Skeletal muscle tissue (tissue), 4 donors: ENCODE data around the gene FGD2. TPM values are rescaled to one million over a fixed set of nuclear protein-coding genes. Genes with fewer than 3 reads are reported as not detected.
A peak's percentile ranks its signal among the peaks of the same experiment; 100 is the strongest.

Source experiments
- H3K27ac ChIP-seq: one replicate; pipeline ENCODE4 v1.7.0; 2013; ENCODE audit warnings: mild to moderate bottlenecking, low read depth, low read length, inconsistent platforms
- H3K27me3 ChIP-seq, 3 donors: one replicate each; pipeline ENCODE4 v1.7.0; 2013; ENCODE audit warnings: low read length in 3 of 3; ENCODE audit not compliant: control insufficient read depth in 3 of 3, insufficient read depth in 3 of 3
- H3K36me3 ChIP-seq, 3 donors: one replicate each; pipeline ENCODE4 v1.7.0; 2013; ENCODE audit warnings: low read length in 3 of 3; ENCODE audit not compliant: control insufficient read depth in 3 of 3, insufficient read depth in 3 of 3
- H3K4me1 ChIP-seq, 3 donors: one replicate each; pipeline ENCODE4 v1.7.0; 2013; ENCODE audit warnings: low read length in 3 of 3, mild to moderate bottlenecking in 3 of 3; ENCODE audit not compliant: control insufficient read depth in 3 of 3, insufficient read depth in 3 of 3
- H3K4me3 ChIP-seq, 3 donors: one replicate each; pipeline ENCODE4 v1.7.0; 2013; ENCODE audit warnings: low read length in 3 of 3
- H3K9ac ChIP-seq, 3 donors: one replicate each; pipeline ENCODE4 v1.7.0; 2013; ENCODE audit warnings: low read length in 3 of 3, mild to moderate bottlenecking in 3 of 3, moderate library complexity in 2 of 3, low read depth in 1 of 3
- H3K9me3 ChIP-seq, 3 donors: one replicate each; pipeline ENCODE4 v1.7.0; 2013; ENCODE audit warnings: low read length in 3 of 3; ENCODE audit not compliant: control insufficient read depth in 3 of 3
- total RNA-seq: library from RNA; depleted of rRNA; stranded (reverse); fragments of >200 nt; gene quantifications from one replicate; pipeline ENCODE4 v1.2.3, GENCODE V29; 2014
- donor health status: Osteomylitis.

Gene FGD2
- total RNA-seq, 1 donor from 2014 or later = 7.3 TPM

DNA sequence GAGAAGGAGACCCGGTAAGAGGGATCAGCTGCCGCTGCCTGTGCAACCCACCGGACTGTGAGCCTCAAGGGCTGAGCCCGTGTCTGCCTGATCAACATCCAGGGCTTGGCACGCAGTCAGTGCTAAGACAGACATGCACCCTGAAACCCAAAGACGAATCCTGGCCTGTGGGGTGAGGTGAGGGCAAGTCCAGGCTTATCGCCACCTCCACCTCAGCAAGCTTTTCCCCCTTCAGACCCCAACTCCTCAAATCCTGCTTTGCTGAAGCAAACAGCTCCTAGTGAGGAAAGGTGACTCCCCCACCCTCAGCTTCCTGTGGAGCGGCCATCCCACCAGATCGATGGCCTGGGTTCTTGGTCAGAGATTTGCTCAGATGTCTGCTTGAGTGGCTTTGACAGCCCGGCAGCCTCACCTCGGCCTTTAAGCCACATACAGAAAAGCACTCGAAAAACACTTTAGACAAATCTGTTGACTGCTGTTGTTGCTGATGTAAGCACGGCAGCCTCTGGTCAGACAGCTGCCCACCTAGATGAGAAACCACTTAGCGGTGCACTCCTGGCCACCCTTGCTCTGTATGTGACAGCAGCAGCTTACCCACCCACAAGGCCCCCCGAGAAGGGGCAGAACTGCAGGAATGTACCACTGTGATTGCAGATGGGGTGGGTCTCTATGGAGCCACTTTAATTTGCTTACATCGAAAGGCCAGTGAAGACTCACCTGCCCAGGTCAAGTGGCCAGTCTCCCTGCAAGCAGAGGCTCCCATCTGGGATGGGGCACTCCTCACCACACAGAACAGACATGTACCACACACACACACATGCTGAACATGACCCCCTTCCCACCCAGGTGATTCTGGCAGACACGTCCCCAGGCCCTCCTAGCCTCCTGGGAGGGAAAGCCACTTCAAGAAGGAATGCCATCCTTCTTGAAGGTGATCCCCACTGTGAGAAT is 34.3 kb upstream of the FGD2 start:
- Histone ChIP-seq H3K9ac (no peak overlapping the region), H3K4me3 (no peak overlapping the region), H3K36me3 (peaks cover 81 to 89% (median 83%) of the 10 kb centered on the region in 3 donors), H3K27me3 (no peaks in the 10 kb centered on the region), H3K9me3 (no peaks in the 10 kb centered on the region), H3K4me1 (peaks cover 4 to 26% (median 14%) of the 10 kb centered on the region in 3 donors), H3K27ac (no peak overlapping the region)

DNA sequence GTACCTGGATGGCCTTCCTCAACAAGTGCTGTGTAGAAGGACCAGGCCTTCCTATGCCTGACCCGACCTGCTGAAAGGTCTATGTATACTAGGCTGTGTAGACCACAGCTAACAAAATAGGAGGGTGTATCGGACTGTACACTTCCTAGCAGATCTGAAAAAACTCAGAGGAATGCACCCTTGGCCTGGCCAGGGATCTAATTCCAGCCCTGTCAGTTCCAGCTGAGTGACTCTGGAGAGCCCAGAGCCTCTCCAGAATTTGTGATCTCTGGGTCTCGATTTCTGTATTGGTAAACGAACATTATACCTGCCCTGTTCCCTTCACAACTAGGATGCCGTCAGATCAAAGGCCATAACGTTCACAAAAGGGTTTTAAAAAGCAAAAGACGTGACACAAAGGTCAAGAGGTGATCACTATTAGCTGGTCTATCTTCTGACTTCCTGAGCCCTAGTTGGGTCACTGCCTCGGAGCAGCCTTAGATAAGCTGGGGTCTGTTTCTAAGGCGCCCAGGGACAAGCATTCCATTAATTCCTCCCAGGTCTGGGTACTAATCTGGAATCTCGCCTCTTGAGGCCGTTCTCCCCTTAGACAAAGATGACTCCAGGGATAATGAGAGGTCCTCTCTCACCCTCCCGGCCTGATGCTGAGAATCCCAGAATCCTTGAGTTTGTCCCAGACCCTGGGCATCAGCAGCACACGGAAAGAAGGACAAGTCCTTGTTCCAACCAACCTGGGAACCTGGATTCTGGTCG is 33.4 kb upstream of the FGD2 start:
- Histone ChIP-seq H3K36me3 (peaks cover 90 to 98% (median 93%) of the 10 kb centered on the region in 3 donors), H3K27ac (no peak overlapping the region), H3K4me3 (no peak overlapping the region), H3K27me3 (no peaks in the 10 kb centered on the region), H3K9ac (no peak overlapping the region), H3K4me1 (peaks cover 4 to 23% (median 12%) of the 10 kb centered on the region in 3 donors), H3K9me3 (no peaks in the 10 kb centered on the region)

DNA sequence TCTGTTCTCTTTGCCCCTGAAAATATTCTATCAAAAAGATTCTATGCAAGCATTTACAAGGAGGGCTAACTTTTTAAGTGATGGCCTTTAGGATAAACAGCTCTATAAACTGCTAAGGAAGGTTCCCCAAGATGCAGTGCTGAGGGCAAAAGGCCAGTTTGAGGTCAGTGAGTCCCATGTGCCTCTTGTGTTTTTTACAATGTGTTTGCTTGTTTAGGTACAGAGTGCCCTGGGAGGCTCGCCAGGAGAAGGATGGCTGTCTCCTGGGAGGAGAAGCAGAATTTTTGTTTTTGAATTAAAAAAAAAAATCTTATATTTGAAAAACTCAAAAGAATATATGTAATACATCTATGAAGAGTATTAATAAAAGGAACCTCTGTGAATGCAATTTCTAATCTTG is 32.3 kb upstream of the FGD2 start:
- Histone ChIP-seq H3K9me3 (no peaks in the 10 kb centered on the region), H3K4me3 (no peak overlapping the region), H3K36me3 (peaks cover 92 to 99% (median 98%) of the 10 kb centered on the region in 3 donors), H3K27ac (no peak overlapping the region), H3K4me1 (peaks cover 0 to 14% (median 8%) of the 10 kb centered on the region in 3 donors), H3K9ac (no peak overlapping the region), H3K27me3 (no peaks in the 10 kb centered on the region)

DNA sequence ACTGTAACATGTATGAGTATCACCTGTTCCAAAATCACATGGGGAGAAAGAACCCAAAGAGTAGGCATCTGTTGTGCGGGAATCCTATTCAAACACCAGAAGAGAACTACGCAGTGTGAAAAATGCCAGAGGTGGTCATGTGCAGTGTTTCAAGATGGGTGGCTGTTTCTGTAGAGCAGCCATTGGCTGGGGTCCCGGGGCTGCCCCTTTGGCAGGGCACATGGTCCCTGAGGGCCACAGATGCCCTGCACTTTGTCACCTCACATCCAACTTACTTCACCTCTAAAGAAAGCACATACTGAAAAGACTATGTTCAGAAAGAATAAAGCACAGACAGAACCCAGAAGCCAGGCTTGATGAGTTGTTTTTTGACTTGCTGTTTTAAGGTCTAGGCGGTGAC is 31.8 kb upstream of the FGD2 start:
- Histone ChIP-seq H3K4me1 (peaks cover 0 to 10% (median 6%) of the 10 kb centered on the region in 3 donors), H3K4me3 (no peak overlapping the region), H3K36me3 (peaks cover 92 to 99% (median 96%) of the 10 kb centered on the region in 3 donors), H3K27me3 (no peaks in the 10 kb centered on the region), H3K9me3 (no peaks in the 10 kb centered on the region), H3K27ac (no peak overlapping the region), H3K9ac (no peak overlapping the region)

DNA sequence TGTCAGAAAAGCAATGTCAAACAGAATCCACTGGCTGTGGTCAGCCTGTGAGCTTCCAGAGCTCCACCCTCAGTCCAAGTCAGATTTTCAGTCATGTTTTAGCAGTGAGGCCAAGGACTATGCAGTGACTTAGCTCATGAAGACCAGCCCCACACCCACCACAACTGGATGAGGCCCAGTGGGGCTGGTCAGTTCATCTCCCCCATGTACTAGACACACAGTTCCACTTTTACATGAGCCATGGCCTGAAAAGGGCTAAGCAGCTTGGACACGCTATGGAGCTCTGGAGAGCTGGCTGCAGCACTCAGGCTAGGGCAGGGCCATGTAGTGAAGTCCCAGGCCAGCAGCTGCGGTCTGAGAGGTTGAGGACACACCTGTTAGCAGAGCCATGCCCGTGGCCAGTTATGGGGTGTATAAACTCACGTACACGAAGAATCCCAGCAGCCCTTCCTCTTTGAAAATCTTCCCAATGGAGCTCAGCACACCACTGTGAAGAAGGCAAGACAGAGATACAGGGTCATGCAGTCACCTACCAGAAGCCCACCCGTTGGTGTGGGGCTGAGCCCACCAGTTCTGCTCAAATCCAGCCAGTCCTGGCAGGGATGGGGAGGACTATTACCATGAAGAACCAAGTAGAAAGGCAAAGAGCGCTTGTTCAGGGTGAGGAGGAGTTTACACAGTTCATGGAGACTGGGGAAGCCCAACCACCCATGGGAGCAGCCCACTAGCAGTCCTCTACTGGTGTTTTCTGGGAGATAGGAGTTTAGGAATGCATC is 30.0 kb upstream of the FGD2 start:
- Histone ChIP-seq H3K4me1 (peaks cover 14 to 21% (median 16%) of the 10 kb centered on the region in 3 donors), H3K27me3 (no peaks in the 10 kb centered on the region), H3K4me3 (no peak overlapping the region), H3K27ac (no peak overlapping the region), H3K9ac (peak overlapping the region in 1 of 3 donors; percentile 25), H3K9me3 (no peaks in the 10 kb centered on the region), H3K36me3 (peaks cover 74 to 81% (median 78%) of the 10 kb centered on the region in 3 donors)

DNA sequence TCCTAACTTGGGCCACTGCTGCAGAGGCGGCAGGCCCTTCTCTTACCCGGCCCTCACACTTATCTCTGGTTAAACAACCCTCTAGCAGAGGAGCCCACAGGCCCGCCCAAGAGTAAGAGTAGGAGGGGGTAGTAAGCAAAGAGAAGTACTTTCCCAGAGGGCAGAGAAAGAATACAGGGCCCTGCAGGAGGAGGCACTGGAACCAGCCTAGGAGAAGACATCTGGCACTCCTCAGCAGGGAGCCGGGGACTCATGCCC is 29.5 kb upstream of the FGD2 start:
- Histone ChIP-seq H3K27ac (no peak overlapping the region), H3K27me3 (no peaks in the 10 kb centered on the region), H3K9me3 (no peaks in the 10 kb centered on the region), H3K4me3 (no peak overlapping the region), H3K9ac (no peak overlapping the region), H3K4me1 (peaks cover 20 to 26% (median 21%) of the 10 kb centered on the region in 3 donors), H3K36me3 (peaks cover 73 to 76% (median 74%) of the 10 kb centered on the region in 3 donors)

DNA sequence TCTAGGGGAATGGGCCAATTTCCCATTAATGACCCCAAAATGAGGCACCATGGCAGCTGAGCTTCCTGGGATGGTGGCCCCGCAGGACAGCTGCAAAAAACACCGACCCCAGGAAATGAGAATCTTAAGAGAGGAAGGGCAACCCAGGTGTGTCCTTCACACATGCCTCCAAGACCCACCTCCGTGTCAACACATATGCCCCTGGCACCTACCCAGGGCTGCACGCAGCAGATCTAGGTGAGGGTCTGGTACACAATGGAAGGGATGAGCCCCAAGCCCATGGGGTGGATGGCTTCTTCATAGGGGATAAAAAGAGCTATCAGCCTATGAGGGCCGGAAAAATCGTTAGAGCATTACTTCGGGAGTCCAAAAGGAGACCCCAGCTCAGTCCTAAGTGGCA is 28.9 kb upstream of the FGD2 start:
- Histone ChIP-seq H3K4me3 (no peak overlapping the region), H3K4me1 (peaks cover 25 to 31% (median 27%) of the 10 kb centered on the region in 3 donors), H3K36me3 (peaks cover 68 to 70% (median 70%) of the 10 kb centered on the region in 3 donors), H3K9me3 (no peaks in the 10 kb centered on the region), H3K9ac (no peak overlapping the region), H3K27ac (no peak overlapping the region), H3K27me3 (no peaks in the 10 kb centered on the region)

DNA sequence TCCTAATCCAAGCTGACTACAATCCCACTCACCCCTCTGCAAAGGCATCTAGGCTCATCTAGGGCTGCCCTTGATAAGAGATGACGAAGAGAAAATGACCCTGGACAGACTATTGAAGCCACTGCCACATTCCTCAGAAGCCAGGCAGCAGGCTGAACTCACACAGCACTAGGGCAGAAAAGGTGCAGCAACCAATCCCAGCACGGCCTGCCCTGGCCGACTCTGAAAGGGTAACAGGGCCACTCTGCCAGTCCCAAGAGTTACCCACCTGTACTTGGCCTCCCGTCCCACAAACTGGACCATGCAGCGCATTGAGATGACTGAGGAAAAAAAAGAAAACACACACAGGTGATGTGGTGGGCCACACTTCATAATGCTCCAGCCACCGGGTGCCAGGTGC is 28.5 kb upstream of the FGD2 start:
- H3K4me3 ChIP-seq = no peak overlapping the region
- H3K9ac ChIP-seq = no peak overlapping the region
- no peaks in the 10 kb centered on the region for H3K9me3 ChIP-seq
- no peaks in the 10 kb centered on the region for H3K27me3 ChIP-seq
- H3K4me1 ChIP-seq = peaks cover 27 to 34% (median 30%) of the 10 kb centered on the region in 3 donors
- peaks cover 63 to 66% (median 66%) of the 10 kb centered on the region in 3 donors for H3K36me3 ChIP-seq
- H3K27ac ChIP-seq = no peak overlapping the region

DNA sequence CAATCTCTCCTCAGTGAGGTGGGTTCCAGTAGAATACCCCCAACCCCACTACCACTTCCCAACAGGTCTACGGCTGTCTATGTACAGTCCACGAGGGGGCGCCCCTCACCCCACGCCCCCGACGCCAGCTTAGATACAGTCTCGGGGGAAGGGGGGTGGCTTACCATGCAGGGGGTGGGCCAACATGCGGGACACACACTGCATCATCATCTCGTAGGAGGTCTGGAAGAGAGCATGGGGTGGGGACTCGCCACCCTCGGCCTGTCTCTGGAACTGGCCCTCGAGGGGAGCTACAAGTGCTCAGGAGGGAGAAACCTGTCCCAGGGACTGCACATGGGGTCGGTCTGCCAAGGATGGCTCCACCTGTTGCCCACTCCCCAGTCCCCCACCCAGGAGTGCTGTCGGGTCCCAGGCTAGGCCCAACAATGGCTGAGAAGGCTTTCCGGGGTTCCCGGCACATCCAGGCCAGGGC is 27.9 kb upstream of the FGD2 start:
- H3K27ac ChIP-seq = peak overlapping the region; percentile 7
- H3K4me3 ChIP-seq = no peak overlapping the region
- peaks cover 28 to 34% (median 30%) of the 10 kb centered on the region in 3 donors for H3K4me1 ChIP-seq
- no peaks in the 10 kb centered on the region for H3K27me3 ChIP-seq
- H3K9me3 ChIP-seq = no peaks in the 10 kb centered on the region
- no peak overlapping the region for H3K9ac ChIP-seq
- H3K36me3 ChIP-seq = peaks cover 58 to 61% (median 60%) of the 10 kb centered on the region in 3 donors
